Measurements from ENCODE around the gene C1QTNF4.

Gene C1QTNF4

GRCh38 chr11:47593492-47593933 lies 698 bp downstream of the C1QTNF4 start:
- DNase-seq (ENCODE audit: low read depth in 1 of 2, low spot score in 1 of 2), result no peak
- no peak overlapping the region for H3K27ac ChIP-seq (replicated peaks)
- TF ChIP-seq REST (IDR thresholded peaks at IDR 0.05; ENCODE audit: insufficient replicate concordance, low read depth), result no peak
- no peak for TF ChIP-seq SPI1 (IDR thresholded peaks at IDR 0.05; ENCODE audit: borderline replicate concordance, low read depth)
- no peak for TF ChIP-seq GABPA (IDR thresholded peaks at IDR 0.05; ENCODE audit: low read depth)
- H3K27me3 ChIP-seq (ENCODE audit: insufficient read depth, poor library complexity, severe bottlenecking), result peaks cover 17% of the 10 kb centered on the region
- no peak overlapping the region for H3K4me3 ChIP-seq (replicated peaks; ENCODE audit: insufficient read depth, low read length)

- H3K27me3 ChIP-seq (ENCODE audit: insufficient read depth, poor library complexity, severe bottlenecking), result peaks cover 17% of the 10 kb centered on the region
- H3K27ac ChIP-seq (replicated peaks), result no peak overlapping the region
- DNase-seq (ENCODE audit: low read depth in 1 of 2, low spot score in 1 of 2), result no peak
- no peak overlapping the region for H3K4me3 ChIP-seq (replicated peaks; ENCODE audit: insufficient read depth, low read length)
- no peak for TF ChIP-seq SPI1 (IDR thresholded peaks at IDR 0.05; ENCODE audit: borderline replicate concordance, low read depth)
- TF ChIP-seq, protein P1, sequence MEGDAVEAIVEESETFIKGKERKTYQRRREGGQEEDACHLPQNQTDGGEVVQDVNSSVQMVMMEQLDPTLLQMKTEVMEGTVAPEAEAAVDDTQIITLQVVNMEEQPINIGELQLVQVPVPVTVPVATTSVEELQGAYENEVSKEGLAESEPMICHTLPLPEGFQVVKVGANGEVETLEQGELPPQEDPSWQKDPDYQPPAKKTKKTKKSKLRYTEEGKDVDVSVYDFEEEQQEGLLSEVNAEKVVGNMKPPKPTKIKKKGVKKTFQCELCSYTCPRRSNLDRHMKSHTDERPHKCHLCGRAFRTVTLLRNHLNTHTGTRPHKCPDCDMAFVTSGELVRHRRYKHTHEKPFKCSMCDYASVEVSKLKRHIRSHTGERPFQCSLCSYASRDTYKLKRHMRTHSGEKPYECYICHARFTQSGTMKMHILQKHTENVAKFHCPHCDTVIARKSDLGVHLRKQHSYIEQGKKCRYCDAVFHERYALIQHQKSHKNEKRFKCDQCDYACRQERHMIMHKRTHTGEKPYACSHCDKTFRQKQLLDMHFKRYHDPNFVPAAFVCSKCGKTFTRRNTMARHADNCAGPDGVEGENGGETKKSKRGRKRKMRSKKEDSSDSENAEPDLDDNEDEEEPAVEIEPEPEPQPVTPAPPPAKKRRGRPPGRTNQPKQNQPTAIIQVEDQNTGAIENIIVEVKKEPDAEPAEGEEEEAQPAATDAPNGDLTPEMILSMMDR (IDR thresholded peaks at IDR 0.05; ENCODE audit: insufficient read depth, low read length), result no peak
- TF ChIP-seq POLR2AphosphoS5 (IDR thresholded peaks at IDR 0.05; ENCODE audit: low read depth), result no peak
- no peak for TF ChIP-seq REST (IDR thresholded peaks at IDR 0.05; ENCODE audit: insufficient replicate concordance, low read depth)
- TF ChIP-seq GABPA (IDR thresholded peaks at IDR 0.05; ENCODE audit: low read depth), result no peak
These were observed 1.2 kb downstream of the C1QTNF4 start for GRCh38 chr11:47592970-47593369.

DNA sequence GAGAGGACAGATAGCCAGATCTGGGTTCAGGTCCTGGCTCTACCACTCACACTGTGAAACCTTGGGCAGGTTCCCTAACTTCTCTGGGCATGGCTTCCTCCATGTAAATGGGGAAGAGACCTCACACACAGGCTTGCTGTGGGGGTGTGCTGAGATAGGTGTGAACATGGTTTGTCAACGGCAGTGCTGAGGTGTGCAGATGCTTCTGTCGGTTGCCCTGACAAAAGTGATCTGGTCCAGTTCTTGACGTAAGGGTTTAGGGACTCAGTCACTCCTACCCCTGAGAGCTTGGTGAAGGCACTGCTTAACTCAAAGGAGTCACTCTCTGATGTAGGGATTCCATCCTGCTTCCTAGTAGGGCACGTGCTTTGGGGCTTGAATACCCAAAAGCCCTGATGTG lies 2.0 kb downstream of the C1QTNF4 start:
- TF ChIP-seq REST (IDR thresholded peaks at IDR 0.05; ENCODE audit: insufficient replicate concordance, low read depth), result no peak
- no peak for TF ChIP-seq POLR2AphosphoS5 (IDR thresholded peaks at IDR 0.05; ENCODE audit: low read depth)
- no peak for TF ChIP-seq GABPA (IDR thresholded peaks at IDR 0.05; ENCODE audit: low read depth)
- TF ChIP-seq, protein P1 (IDR thresholded peaks at IDR 0.05; ENCODE audit: insufficient read depth, low read length), result no peak
- no peak for TF ChIP-seq SPI1 (IDR thresholded peaks at IDR 0.05; ENCODE audit: borderline replicate concordance, low read depth)
- Histone ChIP-seq H3K27me3 (ENCODE audit: insufficient read depth, poor library complexity, severe bottlenecking) (peaks cover 17% of the 10 kb centered on the region), H3K27ac (replicated peaks) (no peak overlapping the region), H3K4me3 (replicated peaks; ENCODE audit: insufficient read depth, low read length) (no peak overlapping the region)
- DNase-seq (ENCODE audit: low read depth in 1 of 2, low spot score in 1 of 2), result peak in 1 of 2 experiments; percentile 30
